ENCODE data around the gene SPNS1. TPM values are rescaled to one million over a fixed set of nuclear protein-coding genes. Genes with fewer than 3 reads are reported as not detected.
A peak's percentile ranks its signal among the peaks of the same experiment; 100 is the strongest.

Gene SPNS1
- polyA plus RNA-seq, 2 of the 4 experiments (the other 2 are of a cell fraction), result 27.0 to 35.1 TPM

DNA sequence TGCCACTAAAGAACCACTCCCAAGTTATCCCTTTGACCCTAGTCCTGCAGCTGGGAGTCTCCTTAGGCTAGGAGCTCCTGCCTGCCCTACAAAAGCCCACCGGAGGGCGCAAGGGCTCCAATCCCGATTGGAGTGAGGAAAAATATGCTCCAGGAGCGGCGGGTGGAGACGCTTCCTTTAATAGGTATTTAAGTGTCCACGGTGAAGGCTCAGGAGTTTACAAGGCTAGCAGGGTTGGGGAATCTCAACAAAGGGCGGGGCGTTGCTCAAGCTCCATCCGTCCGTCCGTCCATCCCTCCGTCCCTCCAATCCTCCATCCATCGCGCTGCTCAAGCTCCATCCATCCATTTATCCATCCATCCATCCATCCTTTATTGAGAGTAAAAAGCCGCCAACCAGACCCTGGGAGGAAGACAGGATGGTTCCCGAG is 556 bp upstream of the SPNS1 start (continued):
- TF ChIP-seq ZC3H11A (IDR thresholded peaks at IDR 0.05) (no peak), RARB (CRISPR knock-in tag; IDR thresholded peaks at IDR 0.05) (no peak), FOSL2 (IDR thresholded peaks at IDR 0.05) (no peak), FOSL2 (CRISPR knock-in tag; IDR thresholded peaks at IDR 0.05) (no peak), ZNF302 (CRISPR knock-in tag; IDR thresholded peaks at IDR 0.05) (no peak), HOXB5 (CRISPR knock-in tag; IDR thresholded peaks at IDR 0.05) (no peak), EHMT2 (IDR thresholded peaks at IDR 0.05; ENCODE audit: low read depth) (no peak)
- TF ChIP-seq, protein P1, sequence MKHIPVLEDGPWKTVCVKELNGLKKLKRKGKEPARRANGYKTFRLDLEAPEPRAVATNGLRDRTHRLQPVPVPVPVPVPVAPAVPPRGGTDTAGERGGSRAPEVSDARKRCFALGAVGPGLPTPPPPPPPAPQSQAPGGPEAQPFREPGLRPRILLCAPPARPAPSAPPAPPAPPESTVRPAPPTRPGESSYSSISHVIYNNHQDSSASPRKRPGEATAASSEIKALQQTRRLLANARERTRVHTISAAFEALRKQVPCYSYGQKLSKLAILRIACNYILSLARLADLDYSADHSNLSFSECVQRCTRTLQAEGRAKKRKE (CRISPR knock-in tag; IDR thresholded peaks at IDR 0.05; ENCODE audit: low read depth), result no peak
- TF ChIP-seq, protein P2, sequence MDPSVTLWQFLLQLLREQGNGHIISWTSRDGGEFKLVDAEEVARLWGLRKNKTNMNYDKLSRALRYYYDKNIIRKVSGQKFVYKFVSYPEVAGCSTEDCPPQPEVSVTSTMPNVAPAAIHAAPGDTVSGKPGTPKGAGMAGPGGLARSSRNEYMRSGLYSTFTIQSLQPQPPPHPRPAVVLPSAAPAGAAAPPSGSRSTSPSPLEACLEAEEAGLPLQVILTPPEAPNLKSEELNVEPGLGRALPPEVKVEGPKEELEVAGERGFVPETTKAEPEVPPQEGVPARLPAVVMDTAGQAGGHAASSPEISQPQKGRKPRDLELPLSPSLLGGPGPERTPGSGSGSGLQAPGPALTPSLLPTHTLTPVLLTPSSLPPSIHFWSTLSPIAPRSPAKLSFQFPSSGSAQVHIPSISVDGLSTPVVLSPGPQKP (IDR thresholded peaks at IDR 0.05; ENCODE audit: low read depth, low read length), result no peak
- TF ChIP-seq, protein P3, sequence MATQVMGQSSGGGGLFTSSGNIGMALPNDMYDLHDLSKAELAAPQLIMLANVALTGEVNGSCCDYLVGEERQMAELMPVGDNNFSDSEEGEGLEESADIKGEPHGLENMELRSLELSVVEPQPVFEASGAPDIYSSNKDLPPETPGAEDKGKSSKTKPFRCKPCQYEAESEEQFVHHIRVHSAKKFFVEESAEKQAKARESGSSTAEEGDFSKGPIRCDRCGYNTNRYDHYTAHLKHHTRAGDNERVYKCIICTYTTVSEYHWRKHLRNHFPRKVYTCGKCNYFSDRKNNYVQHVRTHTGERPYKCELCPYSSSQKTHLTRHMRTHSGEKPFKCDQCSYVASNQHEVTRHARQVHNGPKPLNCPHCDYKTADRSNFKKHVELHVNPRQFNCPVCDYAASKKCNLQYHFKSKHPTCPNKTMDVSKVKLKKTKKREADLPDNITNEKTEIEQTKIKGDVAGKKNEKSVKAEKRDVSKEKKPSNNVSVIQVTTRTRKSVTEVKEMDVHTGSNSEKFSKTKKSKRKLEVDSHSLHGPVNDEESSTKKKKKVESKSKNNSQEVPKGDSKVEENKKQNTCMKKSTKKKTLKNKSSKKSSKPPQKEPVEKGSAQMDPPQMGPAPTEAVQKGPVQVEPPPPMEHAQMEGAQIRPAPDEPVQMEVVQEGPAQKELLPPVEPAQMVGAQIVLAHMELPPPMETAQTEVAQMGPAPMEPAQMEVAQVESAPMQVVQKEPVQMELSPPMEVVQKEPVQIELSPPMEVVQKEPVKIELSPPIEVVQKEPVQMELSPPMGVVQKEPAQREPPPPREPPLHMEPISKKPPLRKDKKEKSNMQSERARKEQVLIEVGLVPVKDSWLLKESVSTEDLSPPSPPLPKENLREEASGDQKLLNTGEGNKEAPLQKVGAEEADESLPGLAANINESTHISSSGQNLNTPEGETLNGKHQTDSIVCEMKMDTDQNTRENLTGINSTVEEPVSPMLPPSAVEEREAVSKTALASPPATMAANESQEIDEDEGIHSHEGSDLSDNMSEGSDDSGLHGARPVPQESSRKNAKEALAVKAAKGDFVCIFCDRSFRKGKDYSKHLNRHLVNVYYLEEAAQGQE (IDR thresholded peaks at IDR 0.05), result no peak; the same call in 1 of the 2 replicates

DNA sequence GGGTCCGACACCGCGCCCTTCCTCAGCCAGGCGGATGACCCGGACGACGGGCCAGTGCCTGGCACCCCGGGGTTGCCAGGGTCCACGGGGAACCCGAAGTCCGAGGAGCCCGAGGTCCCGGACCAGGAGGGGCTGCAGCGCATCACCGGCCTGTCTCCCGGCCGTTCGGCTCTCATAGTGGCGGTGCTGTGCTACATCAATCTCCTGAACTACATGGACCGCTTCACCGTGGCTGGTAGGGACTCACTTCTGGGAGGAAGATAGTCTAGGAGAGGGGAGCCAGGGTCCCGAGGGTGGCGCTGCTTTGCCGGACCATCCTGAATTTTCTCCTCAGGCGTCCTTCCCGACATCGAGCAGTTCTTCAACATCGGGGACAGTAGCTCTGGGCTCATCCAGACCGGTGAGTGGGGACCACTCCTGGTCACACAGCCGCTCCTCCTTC is 601 bp downstream of the SPNS1 start:
- POLR2A ChIA-PET, result no interaction called here
- Histone ChIP-seq H3K27ac (peak overlapping the region; percentile 87 to 88), H3K4me3 (peak overlapping the region; percentile 65), H3K4me1 (peaks cover 9% of the 10 kb centered on the region; the same call in 2 of the 3 replicates), H3K9me3 (no peaks in the 10 kb centered on the region), H3K4me2 (peak overlapping the region; percentile 73)
- CTCF ChIA-PET, result interaction anchor here (0.6 to 0.7 kb wide), 2 partner anchors 23 to 31 kb away, joined by 3 to 4 read pairs; no protein-coding TSS in a partner anchor
- FAIRE-seq (no peak), ATAC-seq (peak; percentile 36 to 41; a peak in 5 of 6 replicates), DNase-seq (ENCODE audit: low read depth in 1 of 2, low spot score in 1 of 2) (no peak)
- no peak for TF ChIP-seq HOXA7 (CRISPR knock-in tag; IDR thresholded peaks at IDR 0.05)
- TF ChIP-seq HEYL (CRISPR knock-in tag; IDR thresholded peaks at IDR 0.05), result no peak
- TF ChIP-seq, protein P4, sequence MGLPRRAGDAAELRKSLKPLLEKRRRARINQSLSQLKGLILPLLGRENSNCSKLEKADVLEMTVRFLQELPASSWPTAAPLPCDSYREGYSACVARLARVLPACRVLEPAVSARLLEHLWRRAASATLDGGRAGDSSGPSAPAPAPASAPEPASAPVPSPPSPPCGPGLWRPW (IDR thresholded peaks at IDR 0.05), result no peak
- no peak for TF ChIP-seq SREBF2 (IDR thresholded peaks at IDR 0.05)
- TF ChIP-seq, protein P3 (IDR thresholded peaks at IDR 0.05), result no peak
- no peak for TF ChIP-seq CBX8 (IDR thresholded peaks at IDR 0.05)
- TF ChIP-seq FOXS1 (CRISPR knock-in tag; IDR thresholded peaks at IDR 0.05), result no peak
- TF ChIP-seq ZC3H11A (IDR thresholded peaks at IDR 0.05), result no peak
- no peak for TF ChIP-seq EP300 (IDR thresholded peaks at IDR 0.05)
- TF ChIP-seq BHLHE40 (IDR thresholded peaks at IDR 0.05; ENCODE audit: low read depth, low read length), result no peak
- TF ChIP-seq, protein P5, sequence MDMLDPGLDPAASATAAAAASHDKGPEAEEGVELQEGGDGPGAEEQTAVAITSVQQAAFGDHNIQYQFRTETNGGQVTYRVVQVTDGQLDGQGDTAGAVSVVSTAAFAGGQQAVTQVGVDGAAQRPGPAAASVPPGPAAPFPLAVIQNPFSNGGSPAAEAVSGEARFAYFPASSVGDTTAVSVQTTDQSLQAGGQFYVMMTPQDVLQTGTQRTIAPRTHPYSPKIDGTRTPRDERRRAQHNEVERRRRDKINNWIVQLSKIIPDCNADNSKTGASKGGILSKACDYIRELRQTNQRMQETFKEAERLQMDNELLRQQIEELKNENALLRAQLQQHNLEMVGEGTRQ (IDR thresholded peaks at IDR 0.05), result no peak
- TF ChIP-seq FOSL2 (IDR thresholded peaks at IDR 0.05), result no peak
- no peak for TF ChIP-seq FOSL2 (CRISPR knock-in tag; IDR thresholded peaks at IDR 0.05)
- TF ChIP-seq ZSCAN20 (CRISPR knock-in tag; IDR thresholded peaks at IDR 0.05), result no peak
- no peak for TF ChIP-seq ZFP36 (IDR thresholded peaks at IDR 0.05; ENCODE audit: borderline replicate concordance, partially characterized antibody)
- TF ChIP-seq, protein P1 (CRISPR knock-in tag; IDR thresholded peaks at IDR 0.05; ENCODE audit: low read depth), result no peak
- TF ChIP-seq, protein P6, sequence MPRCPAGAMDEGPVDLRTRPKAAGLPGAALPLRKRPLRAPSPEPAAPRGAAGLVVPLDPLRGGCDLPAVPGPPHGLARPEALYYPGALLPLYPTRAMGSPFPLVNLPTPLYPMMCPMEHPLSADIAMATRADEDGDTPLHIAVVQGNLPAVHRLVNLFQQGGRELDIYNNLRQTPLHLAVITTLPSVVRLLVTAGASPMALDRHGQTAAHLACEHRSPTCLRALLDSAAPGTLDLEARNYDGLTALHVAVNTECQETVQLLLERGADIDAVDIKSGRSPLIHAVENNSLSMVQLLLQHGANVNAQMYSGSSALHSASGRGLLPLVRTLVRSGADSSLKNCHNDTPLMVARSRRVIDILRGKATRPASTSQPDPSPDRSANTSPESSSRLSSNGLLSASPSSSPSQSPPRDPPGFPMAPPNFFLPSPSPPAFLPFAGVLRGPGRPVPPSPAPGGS (IDR thresholded peaks at IDR 0.05), result no peak
- no peak for TF ChIP-seq RFX5 (IDR thresholded peaks at IDR 0.05)
- 47% methylated on average over 11 of the region's 30 CpGs for WGBS (ENCODE audit: missing lambda C conversion rate)

All from A549 (cell line).